HUES48 (cell line): Measurements from ENCODE around the gene C17orf50.
A peak's percentile ranks its signal among the peaks of the same experiment; 100 is the strongest.

Experiments used
- H3K27ac ChIP-seq: one replicate; pipeline ENCODE4 v1.7.0; 2013; ENCODE audit warnings: low read depth, low read length, inconsistent platforms
- H3K27me3 ChIP-seq: 2 replicates; pipeline ENCODE4 v1.6.1; 2013; ENCODE audit warnings: mild to moderate bottlenecking, low read length; ENCODE audit not compliant: control insufficient read depth, insufficient read depth
- H3K36me3 ChIP-seq: 2 replicates; pipeline ENCODE4 v1.6.1; 2013; ENCODE audit warnings: low read length; ENCODE audit not compliant: control insufficient read depth, insufficient read depth
- H3K4me1 ChIP-seq: 2 replicates; pipeline ENCODE4 v1.6.1; 2013; ENCODE audit warnings: mild to moderate bottlenecking, low read length; ENCODE audit not compliant: control insufficient read depth, insufficient read depth
- H3K4me3 ChIP-seq: 2 replicates; pipeline ENCODE4 v1.5.1; 2013; ENCODE audit warnings: mild to moderate bottlenecking, low read depth, low read length
- H3K9ac ChIP-seq: 2 replicates; pipeline ENCODE4 v1.6.1; 2013; ENCODE audit warnings: mild to moderate bottlenecking, low read depth, low read length, moderate library complexity
- H3K9me3 ChIP-seq: 2 replicates; pipeline ENCODE4 v1.6.1; 2013; ENCODE audit warnings: low read length; ENCODE audit not compliant: control insufficient read depth, insufficient read depth

The C17orf50 gene

GRCh38 chr17:35757243-35757642 lies 3.4 kb upstream of the C17orf50 start:
- Histone ChIP-seq H3K27ac (no peak overlapping the region), H3K9ac (no peak overlapping the region), H3K4me1 (no peaks in the 10 kb centered on the region), H3K4me3 (no peak overlapping the region), H3K36me3 (no peaks in the 10 kb centered on the region), H3K9me3 (no peaks in the 10 kb centered on the region), H3K27me3 (no peaks in the 10 kb centered on the region)

- H3K4me3 ChIP-seq = no peak overlapping the region
- no peak overlapping the region for H3K9ac ChIP-seq
- H3K4me1 ChIP-seq = no peaks in the 10 kb centered on the region
- H3K27me3 ChIP-seq = peaks cover 8% of the 10 kb centered on the region
- no peak overlapping the region for H3K27ac ChIP-seq
- no peaks in the 10 kb centered on the region for H3K9me3 ChIP-seq
- H3K36me3 ChIP-seq = no peaks in the 10 kb centered on the region
Observed at GRCh38 chr17:35761601-35762000, 914 bp downstream of the C17orf50 start.

GRCh38 chr17:35763767-35764122 lies 3.1 kb downstream of the C17orf50 start:
- H3K9ac ChIP-seq = no peak overlapping the region
- peak overlapping the region; percentile 69; the same call in 1 of the 2 replicates for H3K4me3 ChIP-seq
- no peaks in the 10 kb centered on the region for H3K36me3 ChIP-seq
- H3K27me3 ChIP-seq = peaks cover 8% of the 10 kb centered on the region
- H3K9me3 ChIP-seq = no peaks in the 10 kb centered on the region
- no peaks in the 10 kb centered on the region for H3K4me1 ChIP-seq
- H3K27ac ChIP-seq = no peak overlapping the region

GRCh38 chr17:35764123-35764991 lies 3.7 kb downstream of the C17orf50 start:
- peak overlapping the region; percentile 69 for H3K4me3 ChIP-seq
- H3K27me3 ChIP-seq = peaks cover 11% of the 10 kb centered on the region
- no peaks in the 10 kb centered on the region for H3K9me3 ChIP-seq
- H3K4me1 ChIP-seq = no peaks in the 10 kb centered on the region
- no peak overlapping the region for H3K27ac ChIP-seq
- H3K9ac ChIP-seq = no peak overlapping the region; the same call in 1 of the 2 replicates
- H3K36me3 ChIP-seq = no peaks in the 10 kb centered on the region

GRCh38 chr17:35765086-35765710 lies 4.5 kb downstream of the C17orf50 start:
- H3K9ac ChIP-seq = no peak overlapping the region
- H3K27me3 ChIP-seq = peaks cover 11% of the 10 kb centered on the region
- H3K4me3 ChIP-seq = 0 out of 2 replicates have a peak overlapping the region, but pooled peaks have one; percentile 69
- H3K4me1 ChIP-seq = no peaks in the 10 kb centered on the region
- no peaks in the 10 kb centered on the region for H3K36me3 ChIP-seq
- no peaks in the 10 kb centered on the region for H3K9me3 ChIP-seq
- H3K27ac ChIP-seq = no peak overlapping the region

GRCh38 chr17:35765756-35766488 lies 5.2 kb downstream of the C17orf50 start:
- no peaks in the 10 kb centered on the region for H3K9me3 ChIP-seq
- H3K27me3 ChIP-seq = peaks cover 11% of the 10 kb centered on the region

GRCh38 chr17:35766489-35766877 lies 5.8 kb downstream of the C17orf50 start:
- Histone ChIP-seq H3K4me3 (no peak overlapping the region), H3K27me3 (peaks cover 11% of the 10 kb centered on the region), H3K9me3 (no peaks in the 10 kb centered on the region), H3K9ac (no peak overlapping the region), H3K36me3 (no peaks in the 10 kb centered on the region), H3K27ac (no peak overlapping the region), H3K4me1 (no peaks in the 10 kb centered on the region)

More at GRCh38 chr17:35765756-35766488, 5.2 kb downstream of the C17orf50 start:
- Histone ChIP-seq H3K4me1 (no peaks in the 10 kb centered on the region), H3K4me3 (no peak overlapping the region), H3K36me3 (no peaks in the 10 kb centered on the region), H3K27ac (no peak overlapping the region), H3K9ac (no peak overlapping the region)

GRCh38 chr17:35766903-35767510 lies 6.3 kb downstream of the C17orf50 start:
- Histone ChIP-seq H3K27me3 (peaks cover 11% of the 10 kb centered on the region), H3K9ac (no peak overlapping the region), H3K36me3 (no peaks in the 10 kb centered on the region), H3K4me3 (no peak overlapping the region), H3K9me3 (no peaks in the 10 kb centered on the region), H3K27ac (no peak overlapping the region), H3K4me1 (no peaks in the 10 kb centered on the region)

GRCh38 chr17:35768797-35769196 lies 8.1 kb downstream of the C17orf50 start:
- Histone ChIP-seq H3K27me3 (peaks cover 11% of the 10 kb centered on the region), H3K36me3 (no peaks in the 10 kb centered on the region), H3K4me3 (no peak overlapping the region), H3K27ac (no peak overlapping the region), H3K9me3 (no peaks in the 10 kb centered on the region), H3K9ac (no peak overlapping the region), H3K4me1 (no peaks in the 10 kb centered on the region; the same call in 1 of the 2 replicates)

GRCh38 chr17:35769895-35770486 lies 9.3 kb downstream of the C17orf50 start:
- no peaks in the 10 kb centered on the region for H3K9me3 ChIP-seq
- no peak overlapping the region for H3K4me3 ChIP-seq
- H3K27ac ChIP-seq = no peak overlapping the region
- H3K36me3 ChIP-seq = no peaks in the 10 kb centered on the region
- H3K27me3 ChIP-seq = peaks cover 9% of the 10 kb centered on the region
- H3K9ac ChIP-seq = no peak overlapping the region
- H3K4me1 ChIP-seq = peaks cover 8% of the 10 kb centered on the region
